Caco-2 (cell line): ENCODE data around the gene MIEN1. TPM values are rescaled to one million over a fixed set of nuclear protein-coding genes. Genes with fewer than 3 reads are reported as not detected.

ENCODE experiments used
- BruUV-seq: library from RNA; stranded (reverse); fragments of 400-500 nt; replicated peaks from 2 replicates; lab custom pipeline; 2021; lab: Mats Ljungman, UMichigan
- CTCF ChIA-PET: fragments of 300-600 bp; sonication (Branson Sonifier 250); formaldehyde crosslinking; loops from one replicate; lab custom pipeline; 2022; ENCODE audit warnings: antibody characterized with exemption; lab: Charles Lee
- POLR2A ChIA-PET: fragments of 300-600 bp; sonication (Branson Sonifier 250); formaldehyde crosslinking; loops from one replicate; lab custom pipeline; 2022; ENCODE audit warnings: antibody characterized with exemption; lab: Charles Lee
- DNase-seq, 2 experiments: peaks; one replicate each; pipeline versions ENCODE4 v3.0.0 to v3.0.0-alpha.2; 2020 to 2022
- H3K27me3 ChIP-seq: replicated peaks from 2 replicates; pipeline ENCODE4 v1.6.0; 2011; ENCODE audit warnings: low read length; ENCODE audit not compliant: control insufficient read depth, insufficient read depth
- H3K36me3 ChIP-seq: 2 replicates; pipeline ENCODE4 v1.5.1; 2011; ENCODE audit warnings: low read length; ENCODE audit not compliant: control insufficient read depth, insufficient read depth
- H3K4me1 ChIP-seq: fragments of 250-450 bp; sonication (Bioruptor Pico); 2 replicates; pipeline ENCODE4 v1.5.1; 2020; ENCODE audit warnings: mild to moderate bottlenecking
- H3K4me3 ChIP-seq: 2 replicates; pipeline ENCODE4 v1.5.1; 2011; ENCODE audit warnings: low read depth, mild to moderate bottlenecking, control low read depth, low read length
- H3K9me3 ChIP-seq: fragments of 250-450 bp; sonication (Bioruptor Pico); 2 replicates; pipeline ENCODE4 v1.5.1; 2020; ENCODE audit warnings: mild to moderate bottlenecking, moderate library complexity
- H3K27ac Mint-ChIP-seq: one replicate; pipeline ENCODE4 v1.8.0; 2022; ENCODE audit warnings: mixed read lengths; ENCODE audit not compliant: unreplicated experiment
- H3K27me3 Mint-ChIP-seq: one replicate; pipeline ENCODE4 v1.8.0; 2022; ENCODE audit warnings: mixed read lengths; ENCODE audit not compliant: insufficient read depth, unreplicated experiment
- H3K36me3 Mint-ChIP-seq: one replicate; pipeline ENCODE4 v1.8.0; 2022; ENCODE audit warnings: mild to moderate bottlenecking, mixed read lengths; ENCODE audit not compliant: insufficient read depth, unreplicated experiment
- H3K4me1 Mint-ChIP-seq: one replicate; pipeline ENCODE4 v1.8.0; 2022; ENCODE audit warnings: low read depth, mixed read lengths; ENCODE audit not compliant: unreplicated experiment
- H3K4me3 Mint-ChIP-seq: one replicate; pipeline ENCODE4 v1.8.0; 2022; ENCODE audit warnings: mild to moderate bottlenecking, moderate library complexity, mixed read lengths; ENCODE audit not compliant: unreplicated experiment
- H3K9me3 Mint-ChIP-seq: one replicate; pipeline ENCODE4 v1.8.0; 2022; ENCODE audit warnings: mixed read lengths; ENCODE audit not compliant: unreplicated experiment
- intact Hi-C: fragments of 100-400 bp; cut with micrococcal nuclease; formaldehyde crosslinking; loops from one replicate; pipeline ENCODE4 v1.10.0; 2022; ENCODE audit not compliant: unreplicated experiment
- total RNA-seq: library from RNA; stranded (reverse); gene quantifications from 2 replicates; pipeline ENCODE4 v1.2.3, GENCODE V29; 2022
- TF ChIP-seq, protein P1 (sequence below), 2 experiments: fragments of 200-600 bp in 1 of 2; IDR thresholded peaks; 1 replicate in 1 of 2; 2 replicates in 1 of 2; pipeline versions ENCODE4 v1.5.1 to v1.8.0; 2011 to 2022; ENCODE audit warnings: antibody characterized with exemption in 1 of 2, control low read depth in 1 of 2, inconsistent platforms in 1 of 2, low read depth in 1 of 2, low read length in 1 of 2, mild to moderate bottlenecking in 1 of 2, moderate library complexity in 1 of 2; ENCODE audit not compliant: insufficient read depth in 1 of 2, severe bottlenecking in 1 of 2, unreplicated experiment in 1 of 2

Gene MIEN1
- total RNA-seq, 1 experiment from 2014 or later = 42.9 TPM

DNA sequence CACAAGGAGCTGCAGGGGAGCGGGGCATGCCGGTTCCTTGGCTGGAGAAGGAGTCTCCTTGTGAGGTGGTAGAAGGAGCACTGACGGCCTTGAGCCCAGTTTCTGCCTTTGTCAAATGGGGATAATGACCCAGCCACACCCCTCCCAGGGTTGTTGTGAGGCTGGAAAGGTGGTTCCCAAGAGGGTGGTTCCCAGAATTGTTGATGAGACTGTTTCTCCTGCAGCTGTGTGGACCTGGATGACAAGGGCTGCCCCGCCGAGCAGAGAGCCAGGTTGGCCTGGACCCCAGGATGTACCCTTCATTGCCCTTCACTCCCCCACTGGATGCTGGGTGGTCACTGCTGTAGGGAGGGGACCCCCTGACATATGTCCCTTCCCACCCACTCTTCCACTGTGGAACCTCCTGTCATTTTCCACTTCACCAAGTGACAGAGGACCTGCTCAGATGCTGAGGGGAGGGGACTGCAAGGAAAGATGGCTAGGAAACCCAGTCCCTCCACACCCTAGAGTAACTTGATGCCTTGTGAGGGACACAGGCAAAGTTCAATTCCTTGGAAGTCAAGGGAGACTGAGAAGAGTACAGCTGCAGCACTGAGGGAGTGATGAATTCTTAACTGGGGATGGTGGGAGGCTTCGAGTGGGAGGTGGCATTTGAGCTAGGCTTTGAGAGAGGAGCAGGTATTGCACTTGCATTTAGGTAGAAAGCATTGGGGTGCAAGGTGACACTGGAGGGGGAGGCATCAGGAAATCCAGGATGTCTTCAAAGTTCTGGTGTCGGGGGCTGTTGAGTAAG is 10.6 kb downstream of the MIEN1 start:
- H3K36me3 Mint-ChIP-seq = peaks cover 86% of the 10 kb centered on the region

GRCh38 chr17:39717660-39718059 is 12.7 kb downstream of the MIEN1 start:
- ChIA-PET POLR2A (no interaction called here), CTCF (no interaction called here)
- Histone ChIP-seq H3K4me3 (no peak overlapping the region), H3K9me3 (no peaks in the 10 kb centered on the region), H3K27me3 (no peaks in the 10 kb centered on the region), H3K4me1 (no peaks in the 10 kb centered on the region), H3K36me3 (peaks cover 8% of the 10 kb centered on the region)
- no peak for DNase-seq
- Mint-ChIP-seq H3K9me3 (no peaks in the 10 kb centered on the region), H3K4me3 (no peak overlapping the region), H3K27me3 (no peaks in the 10 kb centered on the region), H3K4me1 (no peaks in the 10 kb centered on the region), H3K36me3 (peaks cover 72% of the 10 kb centered on the region), H3K27ac (no peak overlapping the region)
- TF ChIP-seq, protein P1, sequence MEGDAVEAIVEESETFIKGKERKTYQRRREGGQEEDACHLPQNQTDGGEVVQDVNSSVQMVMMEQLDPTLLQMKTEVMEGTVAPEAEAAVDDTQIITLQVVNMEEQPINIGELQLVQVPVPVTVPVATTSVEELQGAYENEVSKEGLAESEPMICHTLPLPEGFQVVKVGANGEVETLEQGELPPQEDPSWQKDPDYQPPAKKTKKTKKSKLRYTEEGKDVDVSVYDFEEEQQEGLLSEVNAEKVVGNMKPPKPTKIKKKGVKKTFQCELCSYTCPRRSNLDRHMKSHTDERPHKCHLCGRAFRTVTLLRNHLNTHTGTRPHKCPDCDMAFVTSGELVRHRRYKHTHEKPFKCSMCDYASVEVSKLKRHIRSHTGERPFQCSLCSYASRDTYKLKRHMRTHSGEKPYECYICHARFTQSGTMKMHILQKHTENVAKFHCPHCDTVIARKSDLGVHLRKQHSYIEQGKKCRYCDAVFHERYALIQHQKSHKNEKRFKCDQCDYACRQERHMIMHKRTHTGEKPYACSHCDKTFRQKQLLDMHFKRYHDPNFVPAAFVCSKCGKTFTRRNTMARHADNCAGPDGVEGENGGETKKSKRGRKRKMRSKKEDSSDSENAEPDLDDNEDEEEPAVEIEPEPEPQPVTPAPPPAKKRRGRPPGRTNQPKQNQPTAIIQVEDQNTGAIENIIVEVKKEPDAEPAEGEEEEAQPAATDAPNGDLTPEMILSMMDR (IDR thresholded peaks at IDR 0.05; ENCODE audit: insufficient read depth in 1 of 2, low read depth in 1 of 2, low read length in 1 of 2, severe bottlenecking in 1 of 2, unreplicated experiment in 1 of 2) = no peak
- no TSS peak for BruUV-seq
- intact Hi-C loops = no loop called here

More for the DNA sequence above, 10.6 kb downstream of the MIEN1 start:
- Histone ChIP-seq H3K4me3 (no peak overlapping the region), H3K27me3 (no peaks in the 10 kb centered on the region), H3K9me3 (no peaks in the 10 kb centered on the region), H3K4me1 (no peaks in the 10 kb centered on the region), H3K36me3 (peaks cover 6% of the 10 kb centered on the region; the same call in 1 of the 2 replicates)
- no peaks in the 10 kb centered on the region for H3K27me3 Mint-ChIP-seq
- H3K4me1 Mint-ChIP-seq = no peaks in the 10 kb centered on the region
- DNase-seq = no peak
- ChIA-PET CTCF (interaction anchor here (0.7 to 1.9 kb wide), 4 partner anchors 10 to 95 kb away, joined by 4 to 17 read pairs (median 10); partner anchors contain the start of genes ERBB2 and MIEN1), POLR2A (no interaction called here)
- no peaks in the 10 kb centered on the region for H3K9me3 Mint-ChIP-seq
- intact Hi-C loops = no loop called here
- H3K4me3 Mint-ChIP-seq = no peak overlapping the region
- TF ChIP-seq, protein P1 (IDR thresholded peaks at IDR 0.05; ENCODE audit: insufficient read depth in 1 of 2, low read depth in 1 of 2, low read length in 1 of 2, severe bottlenecking in 1 of 2, unreplicated experiment in 1 of 2) = no peak
- H3K27ac Mint-ChIP-seq = no peak overlapping the region
- BruUV-seq = no TSS peak

GRCh38 chr17:39716879-39717536 is 13.3 kb downstream of the MIEN1 start:
- no TSS peak for BruUV-seq
- Mint-ChIP-seq H3K9me3 (no peaks in the 10 kb centered on the region), H3K4me3 (no peak overlapping the region), H3K27ac (no peak overlapping the region), H3K4me1 (no peaks in the 10 kb centered on the region), H3K36me3 (peaks cover 72% of the 10 kb centered on the region), H3K27me3 (no peaks in the 10 kb centered on the region)
- no peak for DNase-seq
- no peak overlapping the region for H3K4me3 ChIP-seq
- no peaks in the 10 kb centered on the region for H3K4me1 ChIP-seq
- POLR2A ChIA-PET = no interaction called here
- CTCF ChIA-PET = no interaction called here
- peaks cover 7% of the 10 kb centered on the region for H3K36me3 ChIP-seq
- no peaks in the 10 kb centered on the region for H3K9me3 ChIP-seq
- intact Hi-C loops = no loop called here
- H3K27me3 ChIP-seq = no peaks in the 10 kb centered on the region
- TF ChIP-seq, protein P1 (IDR thresholded peaks at IDR 0.05; ENCODE audit: insufficient read depth in 1 of 2, low read depth in 1 of 2, low read length in 1 of 2, severe bottlenecking in 1 of 2, unreplicated experiment in 1 of 2) = no peak
